GM21529 (cell line): ENCODE results near the gene GPR65.

Experiments
- ATAC-seq: cut with Tn5 transposase; IDR thresholded peaks from one replicate; pipeline ENCODE4 v1.9.1; 2021; ENCODE audit not compliant: unreplicated experiment

GPR65 gene

DNA sequence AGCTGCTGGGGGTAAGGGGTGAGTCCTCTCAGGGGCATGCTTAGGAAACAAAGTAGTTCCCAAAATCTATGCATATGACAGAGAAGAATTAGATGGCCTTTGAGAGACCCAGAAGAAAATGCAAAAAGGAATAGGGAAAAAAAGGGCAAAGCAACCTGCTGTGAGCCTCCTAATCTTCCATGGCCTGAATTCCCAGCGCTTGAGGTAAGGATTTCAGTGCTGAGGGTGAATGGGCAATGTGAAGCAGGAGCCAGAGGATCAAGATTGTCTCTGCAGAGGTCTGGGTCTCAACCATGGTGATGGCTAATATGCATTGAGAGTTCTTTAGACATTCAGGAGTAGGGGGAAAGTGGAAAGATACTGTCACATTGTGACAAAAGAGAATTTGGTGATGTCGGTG, 31.5 kb downstream of the GPR65 start:
- no peak for ATAC-seq

GRCh38 chr14:88037325-88037724, 32.4 kb downstream of the GPR65 start:
- ATAC-seq, result no peak

DNA sequence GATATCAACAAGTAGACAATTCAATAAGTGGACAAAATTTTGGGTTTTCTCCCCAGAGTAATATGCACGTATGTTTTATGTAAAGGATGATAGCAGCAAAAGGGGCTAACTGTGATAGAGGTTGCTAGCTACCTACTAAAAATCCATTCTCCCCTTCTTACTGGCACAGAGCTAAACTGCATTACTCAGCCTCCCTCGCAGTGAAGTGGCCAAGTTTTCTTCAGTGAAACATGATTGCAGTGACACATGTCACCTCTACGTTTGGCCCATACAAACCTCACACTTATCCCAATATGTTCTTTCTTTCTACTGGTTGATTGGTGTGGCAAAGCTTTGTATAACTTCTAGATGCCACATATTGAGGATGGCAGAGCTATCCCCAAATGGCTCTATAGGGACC, 34.3 kb downstream of the GPR65 start:
- ATAC-seq, result no peak

GRCh38 chr14:88040146-88040545, 35.2 kb downstream of the GPR65 start:
- ATAC-seq, result no peak

DNA sequence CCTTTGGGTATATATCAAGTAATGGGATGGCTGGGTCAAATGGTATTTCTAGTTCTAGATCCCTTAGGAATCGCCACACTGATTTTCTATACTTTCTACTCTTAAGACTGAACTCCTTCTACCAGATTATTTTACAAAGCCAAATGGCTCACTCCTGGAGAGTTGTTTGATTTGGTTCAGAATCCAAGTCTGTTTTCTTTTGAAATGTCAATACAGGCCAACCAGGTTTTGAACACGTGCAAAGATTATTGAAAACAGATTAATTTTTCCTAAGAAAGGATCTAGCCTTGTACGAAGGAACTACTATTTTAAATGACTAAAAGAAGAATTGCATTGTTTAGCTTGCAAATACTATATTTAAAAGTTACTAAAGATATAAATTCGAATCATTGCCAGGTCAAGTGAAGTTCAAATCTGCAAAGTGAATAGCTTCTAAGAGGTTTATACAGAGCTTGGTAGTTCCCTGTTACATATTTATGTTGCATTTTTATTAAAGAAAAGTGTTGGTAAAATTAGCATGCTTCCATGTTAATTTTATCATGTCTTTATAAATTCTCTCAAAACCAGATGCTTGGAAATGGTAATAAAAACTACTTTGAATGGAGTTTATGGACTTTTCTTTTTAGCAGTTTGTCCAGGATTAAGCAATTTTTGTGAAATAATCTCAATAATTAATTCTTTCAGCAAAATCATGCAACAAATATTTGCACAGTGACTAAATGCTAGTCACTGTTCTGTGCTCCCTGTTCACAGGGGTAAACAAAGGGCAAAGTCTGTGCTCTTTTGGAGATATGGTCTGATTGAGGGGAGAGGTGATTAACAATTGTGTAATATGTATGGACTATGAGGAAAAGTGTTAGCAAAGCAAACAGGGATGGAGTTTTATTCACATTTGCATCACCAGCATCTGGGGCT, 38.9 kb downstream of the GPR65 start:
- ATAC-seq, result no peak

- no peak for ATAC-seq
Observed at GRCh38 chr14:88044444-88044758, 39.5 kb downstream of the GPR65 start.

DNA sequence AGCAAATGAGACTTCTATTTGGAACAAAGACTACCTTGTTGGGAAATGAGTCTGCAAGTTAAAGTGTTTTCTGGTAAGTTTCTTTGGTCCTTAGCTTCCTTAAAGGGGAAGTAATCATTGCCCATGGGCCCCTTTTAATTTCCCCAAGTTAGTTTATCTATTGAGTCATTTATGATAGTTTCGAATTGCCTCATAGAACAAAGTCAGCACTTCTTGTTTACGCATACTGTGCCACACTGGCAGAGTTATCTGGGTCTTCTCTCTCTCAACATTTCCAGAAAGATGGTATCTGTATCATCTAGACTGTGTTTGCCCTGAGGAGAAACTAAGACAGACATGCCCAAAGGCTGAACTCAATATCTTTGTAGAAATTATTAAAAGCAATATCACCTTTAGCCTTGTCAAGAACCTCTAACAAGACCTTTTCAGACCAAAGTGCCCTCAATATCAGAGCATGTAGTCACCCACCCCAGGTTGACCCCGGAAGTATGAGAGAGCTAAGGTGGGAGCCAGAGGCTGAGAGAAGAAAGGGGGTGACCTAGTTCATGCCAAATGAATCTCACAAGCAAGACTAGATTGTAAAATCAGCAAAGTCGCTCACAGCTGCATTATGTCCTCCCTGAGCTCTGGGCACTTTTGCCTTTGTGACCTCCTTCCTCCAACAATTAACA, 40.0 kb downstream of the GPR65 start:
- ATAC-seq, result peak; percentile 63

GRCh38 chr14:88045705-88046104, 40.8 kb downstream of the GPR65 start:
- ATAC-seq, result no peak

DNA sequence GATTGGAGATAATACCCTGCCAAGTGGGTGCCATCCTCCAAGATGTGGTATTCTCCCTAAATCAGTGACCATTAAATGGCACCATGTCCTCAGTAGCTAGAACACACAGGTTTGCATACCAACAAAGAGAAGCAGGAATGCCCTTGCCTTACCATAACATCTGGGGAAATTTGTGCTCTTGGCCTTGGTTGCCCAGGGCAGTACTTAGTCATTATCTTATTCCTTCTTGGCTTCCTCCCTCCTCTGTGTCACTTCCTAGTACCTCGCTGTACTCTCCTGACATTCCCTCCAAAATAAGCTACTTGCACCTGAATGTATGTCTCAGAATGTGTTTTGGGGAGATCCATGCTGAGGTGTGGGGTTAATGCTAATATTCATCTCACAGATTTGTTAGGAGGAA, 43.4 kb downstream of the GPR65 start:
- ATAC-seq, result no peak

GRCh38 chr14:88049266-88049665, 44.3 kb downstream of the GPR65 start:
- no peak for ATAC-seq

GRCh38 chr14:88049936-88050335, 45.0 kb downstream of the GPR65 start:
- ATAC-seq, result no peak

DNA sequence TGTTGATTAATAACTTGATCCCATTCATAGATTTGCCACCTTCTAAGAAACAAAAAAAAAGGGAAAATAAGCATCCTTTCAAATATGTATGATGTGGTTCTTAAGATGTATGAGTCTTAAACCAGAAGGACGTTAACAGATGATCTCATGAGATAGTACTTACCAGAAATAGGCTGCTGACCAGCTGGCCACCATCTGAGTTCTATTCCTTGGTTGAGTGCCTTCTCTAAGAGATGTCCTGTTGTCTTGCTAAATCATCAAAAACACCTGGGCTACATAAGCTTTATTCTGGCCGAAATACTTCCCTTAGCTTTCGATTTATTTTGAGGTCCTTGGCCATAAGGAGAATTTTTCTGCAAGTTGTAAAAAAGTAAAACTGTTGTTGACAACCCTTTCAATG, 55.6 kb downstream of the GPR65 start:
- ATAC-seq, result no peak

- ATAC-seq, result no peak
Observed at GRCh38 chr14:88063811-88064210, 58.9 kb downstream of the GPR65 start.
